COLO668 (cell line): ENCODE results near the gene EVL.

Source experiments
- DNase-seq: peaks from one replicate; lab custom pipeline; 2025; ENCODE audit not compliant: unreplicated experiment; lab: John Stamatoyannopoulos, UW

Gene EVL

DNA sequence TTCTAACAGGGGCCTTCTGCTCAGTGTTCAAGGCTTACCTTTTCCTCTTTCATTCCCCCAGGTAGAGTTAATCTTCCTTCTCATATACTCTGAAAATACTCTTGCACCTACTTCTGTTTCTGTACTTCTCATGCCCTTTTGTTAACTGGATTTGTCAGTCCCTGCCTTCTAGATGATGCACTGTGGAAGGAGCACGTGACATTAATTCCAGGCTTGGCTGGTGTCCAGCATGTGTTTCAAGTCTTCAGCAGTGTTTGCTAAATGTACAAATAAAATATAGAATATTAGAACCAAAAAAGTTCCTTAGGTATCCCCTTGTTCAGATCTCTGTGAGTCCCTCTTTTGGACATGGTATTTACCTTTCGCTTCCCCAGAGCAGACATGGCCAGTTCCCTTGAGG is 27.9 kb upstream of the EVL start:
- DNase-seq: no peak

DNA sequence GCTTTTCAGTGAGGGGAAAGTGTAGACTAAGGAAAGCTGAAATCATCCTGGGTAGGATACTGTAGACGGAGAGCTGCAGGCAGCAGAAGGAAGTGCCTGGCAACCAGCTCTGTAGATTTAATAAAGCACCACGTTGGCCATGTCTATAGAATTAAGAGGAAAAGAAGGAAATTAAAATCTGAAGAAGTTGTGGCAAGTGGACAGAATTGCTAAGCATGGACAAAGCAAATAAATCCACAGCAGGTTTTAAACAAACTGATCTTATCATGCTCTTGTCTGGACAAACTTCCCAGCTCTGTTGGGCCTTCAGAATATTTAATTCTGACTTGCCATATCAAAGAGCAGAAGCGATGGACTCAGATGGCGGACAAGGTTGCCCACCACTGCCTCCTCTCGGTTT is 27.2 kb upstream of the EVL start:
- DNase-seq: no peak

DNA sequence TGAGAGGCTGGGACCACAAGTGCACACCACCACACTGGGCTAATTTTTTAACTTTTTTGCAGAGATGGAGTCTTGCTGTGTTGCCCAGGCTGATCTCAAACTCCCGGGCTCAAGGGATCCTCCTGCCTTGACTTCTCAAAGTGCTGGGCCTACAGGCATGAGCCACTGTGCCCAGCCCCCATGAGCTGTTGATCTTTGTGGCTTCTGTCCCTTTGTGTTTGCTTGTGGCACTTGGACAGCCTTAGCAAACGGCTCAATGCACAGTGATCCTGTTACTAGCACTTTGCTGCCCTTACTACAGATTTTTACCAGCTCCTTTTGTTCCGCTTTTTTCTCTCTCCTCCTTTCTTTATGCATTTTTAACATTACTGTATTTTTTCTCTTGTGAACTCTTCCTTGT is 25.3 kb upstream of the EVL start:
- no peak for DNase-seq

DNA sequence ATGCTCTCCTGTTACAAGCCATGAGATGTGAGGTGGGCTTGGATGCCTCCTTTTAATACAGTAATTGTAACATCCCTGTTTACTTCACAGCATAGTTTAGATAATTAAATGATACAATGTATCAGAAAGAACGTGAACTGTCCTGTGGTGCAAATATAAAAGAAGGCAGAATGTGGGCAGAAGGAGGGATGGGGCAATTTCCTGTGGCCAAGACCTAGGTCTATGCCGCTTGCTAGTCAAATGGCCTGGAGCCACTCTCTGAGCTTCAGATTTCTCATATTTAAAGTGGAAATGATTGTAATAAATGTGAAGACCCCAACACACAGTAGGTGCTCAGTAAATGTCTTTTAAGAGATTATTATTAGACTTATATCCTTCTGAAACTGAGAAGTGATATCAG is 24.0 kb upstream of the EVL start:
- DNase-seq: no peak

DNA sequence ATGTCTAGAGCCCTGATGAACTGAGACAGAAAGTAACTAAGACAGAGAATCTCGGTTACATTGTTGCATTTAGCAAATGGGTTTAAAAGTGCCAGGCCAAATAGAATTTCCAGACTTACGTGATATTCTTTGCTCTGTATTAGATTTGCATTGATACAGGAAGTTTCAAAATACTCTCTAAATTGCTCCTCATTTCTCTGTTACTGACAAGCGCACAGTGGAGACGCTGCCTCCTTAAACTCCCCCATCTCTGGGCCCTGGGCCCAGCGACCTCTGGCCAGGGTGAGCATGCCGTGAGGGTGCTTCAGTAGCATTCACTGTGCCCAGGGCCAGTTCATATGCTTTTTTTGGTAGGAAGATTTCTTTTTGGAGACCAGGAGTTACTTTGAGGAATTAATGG is 22.9 kb upstream of the EVL start:
- DNase-seq: no peak

- no peak for DNase-seq
Measured at GRCh38 chr14:100045642-100046344, 19.4 kb upstream of the EVL start.

- DNase-seq: no peak
Measured at GRCh38 chr14:100047600-100047999, 17.6 kb upstream of the EVL start.

DNA sequence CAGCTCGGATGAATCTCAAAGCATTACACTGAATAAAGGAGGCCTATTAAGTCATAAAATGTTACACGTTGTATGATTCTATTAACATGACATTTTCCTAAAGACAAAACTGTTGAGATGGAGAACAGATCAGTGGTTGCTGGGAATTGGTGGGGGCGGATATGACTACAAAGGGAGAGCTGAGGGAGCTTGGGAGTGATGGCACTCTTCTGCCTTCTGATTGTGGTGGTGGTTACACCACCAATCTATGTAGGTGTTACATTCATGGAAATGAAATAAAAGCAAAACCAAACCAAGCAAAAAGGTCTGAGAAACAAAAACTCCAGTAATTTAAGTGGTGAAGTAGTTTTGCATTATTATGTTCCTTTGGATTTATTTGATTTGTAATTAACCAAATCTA is 16.4 kb upstream of the EVL start:
- no peak for DNase-seq

DNA sequence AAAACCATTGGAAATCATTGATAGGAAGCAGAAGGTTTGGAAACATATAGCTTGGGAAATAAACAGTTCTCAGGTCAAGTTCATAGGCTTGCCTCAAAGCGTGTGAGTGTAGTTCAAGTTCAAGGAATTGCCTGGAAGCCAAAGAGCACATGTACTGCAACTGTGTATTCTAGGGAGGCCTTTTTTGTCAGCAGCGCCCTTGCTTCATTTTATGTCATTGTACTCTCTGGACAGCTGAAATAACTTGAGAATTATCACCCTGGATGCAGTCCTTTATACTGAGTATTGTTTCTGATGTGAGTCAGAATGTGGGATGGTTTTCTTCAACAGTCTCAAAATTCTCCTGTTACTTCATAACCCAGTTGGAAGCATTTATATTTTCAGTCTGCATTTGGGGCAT is 16.0 kb upstream of the EVL start:
- DNase-seq: no peak

GRCh38 chr14:100051103-100051502 is 14.1 kb upstream of the EVL start:
- DNase-seq: no peak

DNA sequence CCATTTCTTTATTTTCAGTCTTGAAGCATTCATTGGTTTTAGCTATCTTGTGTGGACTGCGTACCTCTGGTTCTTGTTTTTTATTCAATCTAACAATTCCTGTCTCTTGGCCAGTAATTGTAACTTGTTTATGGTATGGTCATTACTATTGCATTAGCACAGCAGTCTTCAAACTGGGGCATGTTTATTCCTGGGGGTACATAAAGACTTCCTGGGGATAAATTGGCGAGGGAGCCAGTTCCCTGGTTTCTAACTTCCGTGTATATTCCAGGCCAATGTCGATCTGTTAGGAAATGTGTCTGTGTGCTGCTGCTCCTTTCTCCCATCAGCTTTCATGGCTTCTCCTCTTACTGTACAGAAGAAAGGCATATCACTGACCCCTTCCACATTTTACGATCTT is 13.7 kb upstream of the EVL start:
- DNase-seq: no peak

GRCh38 chr14:100052819-100053218 is 12.4 kb upstream of the EVL start:
- no peak for DNase-seq

GRCh38 chr14:100054316-100055075 is 10.7 kb upstream of the EVL start:
- no peak for DNase-seq

DNA sequence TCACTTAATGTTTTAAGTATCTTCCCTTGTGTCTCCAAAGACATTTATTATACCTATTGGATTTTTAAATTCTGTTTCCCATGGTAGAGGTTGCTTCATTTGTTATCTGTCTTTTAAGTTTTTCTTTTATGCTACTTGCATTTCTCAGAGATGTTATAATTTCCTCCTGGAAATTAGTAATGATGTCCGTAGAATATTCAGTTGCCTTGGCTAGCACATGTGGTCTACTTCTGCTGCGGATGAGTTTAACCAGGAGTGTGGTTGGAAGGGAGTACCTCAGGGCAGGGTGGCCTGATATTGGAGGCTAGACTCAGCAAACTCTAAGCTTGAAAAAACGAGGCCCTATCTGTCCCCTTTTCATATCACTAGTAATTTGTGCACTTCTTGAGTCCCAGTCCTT is 8.8 kb upstream of the EVL start:
- no peak for DNase-seq

GRCh38 chr14:100056964-100057795 is 8.0 kb upstream of the EVL start:
- DNase-seq: no peak

- DNase-seq: no peak
Measured at GRCh38 chr14:100058777-100059437, 6.3 kb upstream of the EVL start.

- DNase-seq: no peak
Measured at GRCh38 chr14:100059438-100059781, 5.8 kb upstream of the EVL start.

DNA sequence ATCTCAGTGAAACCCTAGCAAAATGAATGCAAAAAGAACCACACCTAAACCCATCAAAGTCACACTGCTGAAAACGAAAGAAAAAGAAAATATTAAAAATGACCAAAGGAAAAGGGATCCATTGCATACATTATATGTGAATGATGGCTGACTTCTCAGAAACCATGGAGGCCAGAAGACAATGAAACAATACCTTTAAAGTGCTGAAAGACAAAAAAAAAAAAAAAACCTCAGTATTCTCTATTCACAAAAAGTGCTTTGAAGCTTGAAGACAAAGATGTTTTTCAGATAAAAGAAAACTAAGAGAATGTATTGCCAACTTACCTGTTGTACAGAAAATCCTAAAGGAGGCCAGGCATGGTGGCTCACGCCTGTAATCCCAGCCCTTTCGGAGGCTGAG is 4.5 kb upstream of the EVL start:
- DNase-seq: no peak

- no peak for DNase-seq
Measured at GRCh38 chr14:100062590-100062989, 2.6 kb upstream of the EVL start.

GRCh38 chr14:100063314-100063941 is 1.8 kb upstream of the EVL start:
- no peak for DNase-seq
